TTC549 (cell line): ENCODE data around the gene ESYT3.
A peak's percentile ranks its signal among the peaks of the same experiment; 100 is the strongest.
"Not testable (repeated sequence)": the region's sequence is repeated elsewhere in the genome, so short reads cannot be mapped to it uniquely, and the experiment has no call there.

ENCODE experiments used
- FAIRE-seq: peaks from 2 replicates; lab custom pipeline; 2012; peaks lifted over from hg19 to GRCh38; lab: Jason Lieb, UNC

The ESYT3 gene

GRCh38 chr3:138408751-138409570, 25.5 kb upstream of the ESYT3 start:
- FAIRE-seq = no peak

GRCh38 chr3:138412821-138413551, 21.4 kb upstream of the ESYT3 start:
- no peak for FAIRE-seq

GRCh38 chr3:138416236-138416635, 18.2 kb upstream of the ESYT3 start:
- not testable (repeated sequence) for FAIRE-seq

GRCh38 chr3:138417559-138417982, 16.8 kb upstream of the ESYT3 start:
- FAIRE-seq = peak; percentile 81

GRCh38 chr3:138418601-138419206, 15.7 kb upstream of the ESYT3 start:
- FAIRE-seq = no peak

GRCh38 chr3:138423316-138423715, 11.1 kb upstream of the ESYT3 start:
- FAIRE-seq = no peak

- FAIRE-seq = no peak
Measured at GRCh38 chr3:138424323-138424722, 10.1 kb upstream of the ESYT3 start.

GRCh38 chr3:138426211-138426610, 8.2 kb upstream of the ESYT3 start:
- peak; percentile 17 for FAIRE-seq

GRCh38 chr3:138426754-138427153, 7.7 kb upstream of the ESYT3 start:
- FAIRE-seq = not testable (repeated sequence)

GRCh38 chr3:138429665-138430064, 4.8 kb upstream of the ESYT3 start:
- no peak for FAIRE-seq

- no peak for FAIRE-seq
Measured at GRCh38 chr3:138432576-138433240, 1.7 kb upstream of the ESYT3 start.

GRCh38 chr3:138433892-138434275, 532 bp upstream of the ESYT3 start:
- no peak for FAIRE-seq

GRCh38 chr3:138434875-138435772, 708 bp downstream of the ESYT3 start:
- no peak for FAIRE-seq

GRCh38 chr3:138435840-138436239, 1.4 kb downstream of the ESYT3 start:
- no peak for FAIRE-seq

- no peak for FAIRE-seq
Measured at GRCh38 chr3:138437281-138437680, 2.9 kb downstream of the ESYT3 start.

GRCh38 chr3:138438896-138439295, 4.5 kb downstream of the ESYT3 start:
- FAIRE-seq = no peak

GRCh38 chr3:138439646-138440045, 5.2 kb downstream of the ESYT3 start:
- FAIRE-seq = no peak

GRCh38 chr3:138440121-138440521, 5.7 kb downstream of the ESYT3 start:
- FAIRE-seq = no peak

GRCh38 chr3:138440596-138440995, 6.2 kb downstream of the ESYT3 start:
- FAIRE-seq = no peak

- no peak for FAIRE-seq
Measured at GRCh38 chr3:138441256-138441655, 6.8 kb downstream of the ESYT3 start.

GRCh38 chr3:138441742-138442141, 7.3 kb downstream of the ESYT3 start:
- FAIRE-seq = no peak

- no peak for FAIRE-seq
Measured at GRCh38 chr3:138442433-138442832, 8.0 kb downstream of the ESYT3 start.
